ENCODE measurements around the gene DUT.

Gene DUT

DNA sequence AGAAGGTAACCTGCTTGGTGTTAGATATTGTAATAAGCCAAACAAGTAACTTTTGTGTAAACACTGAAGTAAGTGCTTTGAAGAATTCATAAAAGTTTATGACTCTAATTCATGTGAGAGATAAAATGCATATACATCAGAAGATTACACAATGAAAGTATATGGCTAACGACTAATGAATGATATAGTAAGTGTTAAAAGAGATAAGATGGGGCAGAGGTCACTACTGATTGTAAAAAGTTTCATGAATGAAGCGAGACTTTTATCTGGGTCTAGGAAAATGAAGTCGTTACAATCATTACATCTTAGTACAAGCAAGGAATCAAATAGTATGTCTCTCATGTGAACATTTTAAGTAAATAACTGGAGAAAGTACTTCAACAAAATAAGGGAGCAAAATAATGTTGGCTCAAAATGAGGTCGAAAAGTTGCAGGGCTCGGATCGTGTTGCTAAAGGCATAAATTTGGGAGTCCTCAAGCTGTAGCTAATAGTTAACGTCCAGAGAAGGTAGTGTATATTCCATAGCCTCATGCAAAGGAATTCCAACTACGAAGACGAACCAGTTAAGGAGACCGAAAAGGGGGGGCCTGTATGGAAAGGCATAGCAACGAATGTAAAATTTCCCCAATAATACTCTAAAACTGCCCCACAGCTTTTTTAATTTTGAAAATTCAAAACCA, 984 bp upstream of the DUT start:
- no peak for DNase-seq (ENCODE audit: low read depth in 2 of 2)

DNA sequence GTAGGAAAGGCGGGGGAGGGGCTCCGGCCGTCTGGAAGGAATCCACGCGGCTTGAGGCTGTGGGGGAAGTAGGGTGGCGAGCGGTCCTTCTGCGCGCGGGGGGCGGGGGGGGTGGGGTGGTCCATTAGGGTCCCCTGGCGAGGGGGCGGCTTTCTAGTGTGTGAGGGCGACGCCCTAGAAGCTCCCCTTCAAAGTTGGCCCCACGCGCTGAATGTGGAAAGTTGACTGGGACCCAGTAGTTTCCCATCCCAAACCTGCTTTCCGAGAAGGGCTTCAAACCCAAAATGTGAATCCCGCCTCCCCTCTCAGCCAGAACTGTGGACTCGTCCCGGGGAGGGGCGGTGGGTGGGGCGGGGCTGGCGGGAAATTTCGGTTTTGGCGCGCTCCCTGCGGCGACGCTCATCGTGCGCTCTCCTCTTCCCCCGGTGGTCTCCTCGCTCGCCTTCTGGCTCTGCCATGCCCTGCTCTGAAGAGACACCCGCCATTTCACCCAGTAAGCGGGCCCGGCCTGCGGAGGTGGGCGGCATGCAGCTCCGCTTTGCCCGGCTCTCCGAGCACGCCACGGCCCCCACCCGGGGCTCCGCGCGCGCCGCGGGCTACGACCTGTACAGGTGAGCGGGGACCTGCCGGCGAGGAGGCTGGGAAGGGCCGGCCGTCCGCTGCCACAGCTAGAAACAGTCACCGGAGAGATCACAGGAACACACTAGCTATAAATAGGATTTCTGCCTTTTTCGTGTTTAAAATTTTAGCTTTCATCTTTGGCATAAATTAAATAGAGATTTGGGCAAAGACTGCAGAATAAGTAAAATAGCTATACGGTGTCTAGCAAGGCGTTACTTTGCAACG, 790 bp downstream of the DUT start:
- peak; percentile 65 to 71 for DNase-seq (ENCODE audit: low read depth in 2 of 2)

DNA sequence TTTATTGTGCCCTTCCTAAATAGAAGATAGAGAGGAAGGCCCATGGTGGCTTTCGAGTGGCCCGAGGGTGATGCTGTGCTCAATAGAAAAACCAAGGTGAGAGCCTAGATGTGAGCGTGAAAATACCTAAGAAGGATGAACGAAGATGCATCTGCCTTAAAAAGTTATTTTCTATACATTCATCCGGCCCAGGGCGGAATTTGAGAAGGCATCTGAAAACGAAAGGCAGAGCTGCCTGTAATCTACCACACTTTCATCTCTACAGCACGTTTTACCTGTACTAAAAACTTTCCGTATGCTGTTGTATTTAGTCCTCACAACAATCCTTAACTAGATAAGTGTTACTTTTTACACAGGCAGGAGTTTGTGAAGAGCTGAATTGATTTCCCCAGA, 1.4 kb downstream of the DUT start:
- DNase-seq (ENCODE audit: low read depth in 2 of 2) = no peak

DNA sequence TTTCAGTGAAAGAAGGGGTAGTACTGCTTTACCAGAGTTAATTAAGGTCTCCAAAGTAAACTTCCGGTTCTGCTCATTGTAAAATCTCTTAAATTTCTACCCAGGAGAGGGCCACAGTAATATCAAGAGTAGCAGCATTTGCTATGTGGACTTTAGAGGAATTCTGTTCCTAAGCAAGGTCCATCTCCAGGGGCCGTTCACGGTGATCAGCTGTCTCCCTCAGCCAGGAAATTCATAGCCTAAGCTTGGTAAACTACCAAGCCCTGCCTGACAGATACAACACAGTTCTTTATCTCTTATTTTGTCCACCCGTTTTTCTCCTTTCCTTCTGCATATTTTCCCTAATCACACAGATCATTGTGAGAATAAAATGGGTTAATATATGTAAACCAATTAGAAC, 2.3 kb downstream of the DUT start:
- DNase-seq (ENCODE audit: low read depth in 2 of 2) = no peak

DNA sequence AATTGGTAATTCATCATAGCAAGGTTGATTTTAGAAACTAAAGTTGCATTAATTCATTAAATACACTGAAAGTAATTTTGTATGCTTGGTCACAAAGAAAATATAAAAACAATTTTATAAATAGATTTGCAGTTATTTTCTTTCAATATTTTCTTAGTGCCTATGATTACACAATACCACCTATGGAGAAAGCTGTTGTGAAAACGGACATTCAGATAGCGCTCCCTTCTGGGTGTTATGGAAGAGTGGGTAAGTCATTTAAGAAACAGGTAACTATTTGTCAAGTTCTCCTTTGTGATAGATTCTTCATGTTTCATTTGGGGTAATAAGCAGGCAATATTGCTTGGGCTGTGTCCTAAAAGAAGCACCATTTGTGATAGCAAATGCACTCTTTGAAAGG, 3.0 kb downstream of the DUT start:
- no peak for DNase-seq (ENCODE audit: low read depth in 2 of 2)

DNA sequence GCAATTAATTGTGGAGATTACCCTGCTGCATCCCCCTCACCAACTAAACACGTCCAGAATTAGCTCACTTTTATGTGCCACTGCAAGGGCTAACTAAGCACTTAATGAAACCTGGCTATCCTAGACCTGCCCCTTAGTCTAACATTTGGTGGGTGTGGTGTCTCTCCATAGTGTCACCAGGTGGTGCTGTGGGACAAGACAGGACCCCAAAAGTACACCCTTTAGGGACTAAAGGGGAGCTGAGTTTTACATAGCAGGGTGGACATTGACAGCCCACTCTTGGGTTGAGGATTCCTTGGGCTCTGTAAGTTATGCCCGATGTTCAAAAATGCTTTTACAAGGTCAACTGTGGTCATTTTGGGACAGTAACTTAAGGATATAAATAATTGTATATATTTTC, 5.7 kb downstream of the DUT start:
- DNase-seq (ENCODE audit: low read depth in 2 of 2) = no peak

DNA sequence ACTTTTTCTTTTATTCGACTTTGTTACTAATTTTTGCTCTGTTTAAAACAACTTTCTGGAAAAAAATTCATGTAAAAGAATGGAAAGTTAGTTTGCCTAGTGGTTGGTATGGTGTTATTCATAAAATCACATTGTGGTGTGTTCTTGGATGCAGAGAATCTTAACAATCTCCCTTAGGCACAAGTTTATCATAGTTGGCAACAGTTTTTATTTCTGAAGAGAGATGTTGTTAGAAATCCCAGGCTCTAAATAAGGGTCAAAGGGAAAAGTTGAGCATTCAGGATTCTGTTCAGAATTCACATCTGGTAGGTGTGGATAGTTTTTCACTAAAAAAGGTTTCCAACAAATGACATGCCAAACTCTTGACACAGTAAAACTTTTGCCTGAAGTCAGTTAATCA, 6.4 kb downstream of the DUT start:
- DNase-seq (ENCODE audit: low read depth in 2 of 2) = no peak

DNA sequence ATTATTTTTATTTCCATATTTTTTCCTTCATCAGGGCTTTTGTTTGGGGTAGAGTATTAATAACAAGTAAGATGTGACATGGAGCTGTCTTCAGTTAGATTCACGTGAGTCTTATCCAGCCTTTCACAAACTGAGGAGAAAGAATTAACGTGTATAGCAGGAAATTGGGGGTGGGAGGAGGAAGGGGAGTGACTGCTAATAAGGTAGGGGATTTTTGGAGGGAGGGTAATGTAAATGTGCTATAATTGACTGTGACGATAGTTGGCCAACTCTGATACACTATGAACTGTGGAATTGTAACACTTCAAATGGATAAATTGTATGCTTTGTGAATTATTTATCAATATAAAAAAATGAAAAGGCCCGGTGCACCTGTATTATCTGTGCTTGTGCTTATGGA, 8.9 kb downstream of the DUT start:
- no peak for DNase-seq (ENCODE audit: low read depth in 2 of 2)

DNA sequence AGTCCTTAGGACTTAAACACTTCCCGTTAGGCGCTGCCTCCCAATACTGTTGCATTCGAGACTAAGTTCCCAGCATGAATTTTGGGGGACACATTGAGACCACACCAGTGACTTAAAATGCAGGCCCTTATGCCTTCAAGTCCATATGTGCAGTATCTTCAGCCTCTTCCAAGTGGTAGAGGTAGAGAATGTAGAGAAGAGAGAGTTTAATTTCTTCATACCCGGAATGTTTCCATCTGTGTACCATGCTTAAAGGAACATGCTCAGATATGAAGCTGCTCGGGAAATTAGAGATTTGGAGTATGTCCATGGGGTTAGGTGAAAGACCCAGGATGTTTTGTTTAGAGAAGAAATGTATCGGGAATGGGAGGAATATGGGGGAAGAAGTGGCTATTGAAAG, 12.6 kb downstream of the DUT start:
- DNase-seq (ENCODE audit: low read depth in 2 of 2) = no peak

DNA sequence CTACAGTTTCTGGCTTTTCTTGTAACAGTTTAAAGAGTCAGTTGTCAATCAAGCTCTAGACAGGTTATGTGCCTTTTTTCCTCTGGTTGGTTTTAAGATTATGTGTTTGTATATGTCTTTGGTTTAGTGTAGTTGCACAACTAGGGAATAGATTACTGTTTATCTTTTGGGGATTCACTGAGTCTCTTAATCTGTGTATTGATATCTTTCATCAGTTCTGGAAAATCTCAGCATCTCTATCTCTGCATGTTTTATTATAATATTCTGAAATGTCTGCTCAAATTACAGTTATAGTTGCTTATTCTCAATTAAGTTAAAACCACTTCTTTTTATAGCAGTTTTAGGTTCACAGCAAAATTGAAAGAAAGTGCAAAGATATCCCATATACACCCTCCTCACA, 14.3 kb downstream of the DUT start:
- DNase-seq (ENCODE audit: low read depth in 2 of 2) = no peak

DNA sequence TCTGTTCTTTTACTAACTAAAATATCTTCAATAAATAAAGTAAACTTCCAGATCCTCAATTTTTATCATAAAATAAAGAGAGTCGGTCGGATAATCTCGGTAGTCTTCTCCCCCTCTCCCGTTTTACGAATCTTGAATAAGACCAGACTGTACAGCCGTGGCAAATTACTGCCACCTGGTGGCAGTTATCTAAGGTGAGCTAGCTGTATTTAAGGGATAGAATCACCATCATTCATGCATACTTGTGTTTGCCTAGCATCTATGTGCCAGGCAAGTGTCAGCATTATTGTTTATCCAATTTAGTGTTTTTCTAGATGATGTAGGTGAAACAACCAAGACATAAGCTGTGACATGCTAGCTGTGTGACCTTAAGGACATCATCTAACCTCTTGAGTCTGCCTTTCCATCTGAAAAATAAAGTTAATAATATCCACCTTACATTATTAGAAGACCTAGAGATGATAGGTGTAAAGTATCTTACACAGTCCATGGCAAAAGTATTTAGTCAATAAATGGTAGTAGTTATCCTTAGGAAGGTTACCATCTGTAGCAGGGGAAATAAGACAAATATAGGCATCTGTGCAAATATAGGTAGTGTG, 21.3 kb downstream of the DUT start:
- peak; percentile 18 to 32 for DNase-seq (ENCODE audit: low read depth in 2 of 2)

DNA sequence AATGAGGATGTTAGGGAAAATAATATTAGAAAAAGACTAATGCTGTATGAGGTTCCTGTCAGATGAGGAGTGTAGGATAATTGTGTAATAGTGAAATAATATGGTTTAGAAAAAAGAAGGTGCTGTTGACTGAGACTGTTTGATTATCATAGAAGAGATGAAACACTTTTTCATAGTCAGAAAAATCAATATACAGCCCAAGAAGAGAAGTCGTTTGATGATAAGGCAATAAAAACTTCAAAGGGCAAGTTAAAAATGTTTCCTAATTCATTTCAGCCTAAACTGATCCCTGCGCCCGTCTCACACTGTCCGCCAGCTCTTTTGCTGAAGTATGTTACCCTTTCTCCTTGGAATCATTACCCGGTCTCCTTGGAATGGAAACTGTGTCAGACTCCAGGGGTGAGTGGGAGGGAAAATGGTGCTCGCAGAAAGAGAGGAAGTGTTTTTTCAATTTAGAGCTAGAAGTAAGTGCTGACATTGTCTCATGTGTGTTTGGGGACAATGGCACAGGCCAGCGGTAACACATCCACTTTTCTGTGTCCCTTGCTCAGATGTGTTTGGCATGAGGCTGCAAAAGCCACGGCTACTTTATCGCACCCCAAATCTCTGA, 23.6 kb downstream of the DUT start:
- DNase-seq (ENCODE audit: low read depth in 2 of 2) = no peak

DNA sequence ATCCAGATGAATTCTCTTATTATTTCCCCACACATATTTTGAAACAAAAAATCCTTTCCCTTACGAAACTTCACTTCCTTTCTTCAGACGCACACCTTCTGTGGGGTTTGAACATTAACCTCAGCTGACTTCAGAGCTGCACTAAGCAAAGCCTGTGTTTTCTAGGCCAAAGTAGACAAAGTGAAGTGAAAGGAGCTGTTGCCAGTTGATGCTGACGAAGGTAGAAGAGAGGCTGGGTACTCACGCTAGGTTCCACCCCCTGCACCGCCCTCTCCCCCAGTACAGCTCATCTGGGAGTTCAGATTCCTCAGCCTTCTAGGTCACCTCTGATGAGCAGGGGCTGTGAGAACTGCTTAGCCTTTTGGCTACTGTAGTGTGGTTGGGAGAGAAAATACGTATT, 24.1 kb downstream of the DUT start:
- DNase-seq (ENCODE audit: low read depth in 2 of 2) = no peak

DNA sequence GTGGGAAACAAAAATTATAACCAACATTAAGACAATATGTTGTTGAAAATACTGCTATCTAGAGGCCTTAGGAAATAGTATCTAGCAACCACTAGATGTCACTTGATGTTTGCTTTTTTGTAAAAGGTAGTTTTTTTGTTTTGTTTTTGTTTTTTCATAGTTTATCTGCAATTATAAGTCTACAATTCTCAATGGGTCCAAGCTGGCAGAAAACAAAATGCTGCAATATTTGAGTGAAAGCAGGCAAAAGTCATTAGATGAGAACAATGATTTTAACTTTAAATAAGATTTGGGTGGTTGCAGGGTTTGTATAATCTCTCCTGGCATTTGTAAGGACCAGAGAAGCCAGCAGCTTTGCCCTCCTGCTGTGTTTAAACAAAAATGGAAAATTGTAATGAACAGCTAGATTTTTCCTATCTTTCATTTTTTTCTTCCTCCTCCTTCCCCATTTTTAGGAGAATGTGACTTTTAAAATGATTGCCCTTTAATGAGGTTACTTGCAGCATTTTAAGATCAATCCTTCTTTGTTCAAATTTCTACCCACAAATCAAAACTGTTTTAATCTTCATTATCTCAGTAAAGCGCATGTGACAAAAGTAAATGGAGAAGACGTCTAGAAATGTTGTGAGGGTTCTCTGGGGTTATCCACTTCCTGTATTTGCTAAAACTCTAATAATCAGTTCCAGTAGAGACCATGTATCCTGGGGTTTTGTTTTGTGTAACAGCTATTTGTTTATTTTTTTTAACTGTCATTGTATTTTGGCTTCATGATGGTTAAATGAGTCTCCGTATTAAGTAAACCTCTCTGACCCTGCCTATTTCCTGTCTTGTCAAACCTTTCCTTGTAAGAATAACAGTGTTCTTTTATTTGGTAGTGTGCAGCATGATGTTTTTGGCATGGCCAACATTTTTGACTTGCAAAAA, 27.3 kb downstream of the DUT start:
- DNase-seq (ENCODE audit: low read depth in 2 of 2) = no peak

DNA sequence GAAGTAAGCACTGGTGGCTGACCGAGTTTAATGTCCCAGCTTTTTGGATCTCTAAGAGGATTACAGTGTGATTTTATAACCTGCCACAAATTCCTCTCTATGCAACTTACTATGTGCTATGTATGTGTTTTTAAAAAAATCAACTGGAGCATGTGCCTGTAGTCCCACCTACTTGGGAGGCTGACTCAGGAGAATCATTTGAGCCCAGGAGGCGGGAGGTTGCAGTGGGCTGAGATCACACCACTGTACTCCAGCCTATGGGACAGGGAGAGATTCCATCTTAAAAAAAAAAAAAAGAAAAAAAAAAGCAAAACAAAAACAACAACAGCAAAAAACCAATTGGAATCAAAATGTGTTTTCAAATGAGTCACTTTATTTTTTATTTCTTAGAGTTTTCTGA, 29.6 kb downstream of the DUT start:
- DNase-seq (ENCODE audit: low read depth in 2 of 2) = no peak

DNA sequence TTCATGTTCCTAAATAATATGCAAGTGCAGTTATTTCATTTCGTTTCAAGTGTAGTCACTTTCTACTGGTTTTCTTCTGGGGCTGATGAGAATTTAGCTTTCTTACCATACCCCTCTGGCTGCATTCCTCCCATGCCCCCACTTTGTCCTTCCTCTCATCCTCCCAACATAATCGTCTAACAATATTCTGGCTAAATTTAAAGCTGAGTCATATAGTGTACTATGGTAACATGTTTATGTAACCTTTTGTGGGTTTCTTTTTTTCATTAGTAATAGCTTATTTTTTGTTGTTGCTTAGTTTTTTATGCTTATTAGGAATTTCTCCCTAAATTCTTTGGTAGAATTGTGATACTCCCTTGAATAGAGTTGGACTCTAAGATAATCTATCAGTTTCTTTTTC, 30.5 kb downstream of the DUT start:
- no peak for DNase-seq (ENCODE audit: low read depth in 2 of 2)

DNA sequence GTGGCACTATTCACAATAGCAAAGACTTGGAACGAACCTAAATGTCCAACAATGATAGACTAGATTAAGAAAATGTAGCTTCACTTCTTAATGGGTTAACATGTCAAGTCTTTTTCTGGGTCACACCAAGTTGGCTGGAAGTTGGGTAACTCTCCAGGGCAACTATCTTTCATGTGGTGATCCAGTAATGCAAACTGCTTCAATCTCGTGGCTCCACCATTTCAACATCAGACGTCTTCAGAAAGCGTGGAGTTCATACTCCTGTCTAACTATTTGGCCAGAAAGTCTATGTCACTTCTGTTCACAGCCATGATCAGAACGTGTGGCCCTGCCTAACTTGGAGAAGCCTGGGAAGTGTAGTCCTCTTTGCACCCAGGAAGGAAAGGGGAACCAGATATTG, 32.2 kb downstream of the DUT start:
- no peak for DNase-seq (ENCODE audit: low read depth in 2 of 2)

DNA sequence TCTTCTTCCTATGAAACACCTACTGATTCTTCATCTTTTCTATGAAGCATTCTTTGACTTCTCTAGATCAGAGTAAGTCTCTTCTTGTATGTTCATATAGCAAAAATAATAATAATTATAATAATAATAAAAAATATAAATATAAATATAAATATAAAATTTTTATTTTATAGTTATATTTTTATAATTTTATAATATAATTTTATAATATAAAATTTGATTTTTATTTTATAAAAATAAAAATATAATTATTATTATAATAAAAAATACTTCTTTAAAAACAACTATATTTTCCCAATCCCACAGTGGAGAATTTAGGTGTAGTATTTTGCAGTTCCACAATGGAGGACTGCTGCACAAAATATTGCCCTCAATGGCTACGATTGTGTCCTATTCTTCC, 34.3 kb downstream of the DUT start:
- no peak for DNase-seq (ENCODE audit: low read depth in 2 of 2)

DNA sequence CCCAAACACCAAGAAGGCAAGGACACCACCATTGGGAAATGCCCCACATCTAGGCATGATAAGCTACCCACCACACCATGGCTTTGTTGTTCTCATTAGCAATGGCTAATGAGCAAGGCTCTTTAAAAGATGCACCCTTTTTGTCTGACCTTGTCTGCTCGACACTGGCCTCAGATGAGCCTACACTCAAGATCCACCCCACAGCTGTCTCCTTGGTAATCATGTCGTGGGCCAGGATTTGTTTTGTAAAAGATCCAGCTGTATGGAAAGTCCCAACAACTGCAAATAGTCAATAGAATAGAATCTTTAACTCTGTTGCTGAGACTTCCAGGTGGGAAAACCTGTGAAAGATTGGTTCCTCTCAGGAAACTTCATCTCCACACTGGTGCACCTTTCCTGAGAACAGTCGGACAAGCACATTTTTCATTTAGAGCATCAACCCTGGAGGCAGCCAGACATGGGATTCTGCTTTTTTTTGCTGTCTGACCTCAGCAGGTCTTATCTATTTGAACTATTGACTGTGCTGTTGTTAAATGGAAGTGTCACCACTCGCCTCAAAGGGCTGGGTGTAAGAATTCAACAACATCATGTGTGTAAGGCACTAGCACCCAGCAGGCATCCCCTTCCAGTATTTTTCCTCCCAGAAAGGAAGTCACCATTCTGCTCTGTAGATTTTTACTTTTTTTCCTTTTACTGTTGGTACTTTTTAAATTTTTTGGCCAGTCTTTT, 35.5 kb downstream of the DUT start:
- DNase-seq (ENCODE audit: low read depth in 2 of 2) = no peak

DNA sequence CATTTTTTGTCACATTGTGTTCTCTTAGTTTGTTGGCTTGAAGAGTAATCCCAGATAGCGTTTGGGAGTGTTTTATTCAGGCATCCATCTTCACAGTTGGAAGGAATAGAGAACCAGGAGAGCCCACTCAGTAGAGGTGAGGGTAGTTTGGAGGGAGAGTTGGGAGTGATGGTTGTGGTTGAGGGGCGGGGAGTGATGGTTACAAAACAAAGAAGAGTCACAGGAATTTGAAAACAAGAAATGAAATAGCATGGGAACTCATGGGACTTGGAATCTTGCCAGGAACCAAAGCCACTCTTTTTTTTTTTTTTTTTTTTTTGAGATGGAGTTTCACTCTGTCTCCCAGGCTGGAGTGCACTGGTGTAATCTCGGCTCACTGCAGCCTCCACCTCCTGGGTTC, 36.3 kb downstream of the DUT start:
- DNase-seq (ENCODE audit: low read depth in 2 of 2) = no peak

DNA sequence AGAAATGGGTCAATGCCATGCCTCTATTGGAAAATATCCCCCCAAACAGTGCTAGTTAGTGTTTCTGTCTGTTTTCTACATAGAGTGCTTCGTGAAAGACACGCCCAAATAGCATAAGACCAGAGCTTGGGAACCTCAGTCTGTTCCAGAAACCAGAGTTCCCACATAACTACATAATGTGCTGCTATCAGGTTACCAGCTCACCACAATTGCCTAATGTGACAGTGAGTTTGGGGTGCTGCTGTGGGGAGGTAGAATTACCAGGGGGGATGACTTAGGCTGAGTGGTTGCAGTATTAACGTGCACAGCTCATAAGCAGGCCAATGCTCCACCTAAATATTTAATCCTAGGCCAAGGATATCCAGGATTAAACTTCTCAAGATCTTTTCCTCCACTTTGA, 39.2 kb downstream of the DUT start:
- DNase-seq (ENCODE audit: low read depth in 2 of 2) = no peak
